Hematopoietic multipotent progenitor cell treated with erythropoietin and hydrocortisone succinate and interleukin-3 and kit ligand, for 4 days (in vitro differentiated cells): ENCODE data around the gene PRPF38A.
A peak's percentile ranks its signal among the peaks of the same experiment; 100 is the strongest.
"Not testable (repeated sequence)": the region's sequence is repeated elsewhere in the genome, so short reads cannot be mapped to it uniquely, and the experiment has no call there.

Source experiments
- DNase-seq: peaks from one replicate; pipeline ENCODE4 v3.0.0-alpha.2; 2015

The PRPF38A gene

GRCh38 chr1:52404116-52404974, at the start of gene PRPF38A, which contains the start of gene ORC1:
TSS of gene PRPF38A (plus strand) at chr1:52404602. CDS start at chr1:52404750, 148 bp downstream.
TSS of gene ORC1 (minus strand) at chr1:52404423. CDS start at chr1:52402223, 2,200 bp downstream.
- DNase-seq, result peak; percentile 100

GRCh38 chr1:52355436-52355835, 49.0 kb upstream of the PRPF38A start:
- no peak for DNase-seq

GRCh38 chr1:52355847-52356505, 48.4 kb upstream of the PRPF38A start:
- DNase-seq, result no peak

GRCh38 chr1:52356818-52357355, 47.5 kb upstream of the PRPF38A start:
- no peak for DNase-seq

- no peak for DNase-seq
These were observed 47.0 kb upstream of the PRPF38A start for GRCh38 chr1:52357397-52357796.

GRCh38 chr1:52358851-52359497, 45.4 kb upstream of the PRPF38A start:
- DNase-seq, result no peak

GRCh38 chr1:52359676-52360594, 44.5 kb upstream of the PRPF38A start:
- no peak for DNase-seq

- no peak for DNase-seq
These were observed 43.8 kb upstream of the PRPF38A start for GRCh38 chr1:52360595-52360968.

- DNase-seq, result peak; percentile 28
These were observed 40.1 kb upstream of the PRPF38A start for GRCh38 chr1:52364235-52364839.

GRCh38 chr1:52365071-52365745, 39.2 kb upstream of the PRPF38A start:
- DNase-seq, result peak; percentile 60

GRCh38 chr1:52365746-52366516, 38.5 kb upstream of the PRPF38A start, which contains the start of gene CC2D1B:
TSS of gene CC2D1B (minus strand) at chr1:52366205. CDS start at chr1:52364620, 1,585 bp downstream.
- DNase-seq, result peak; percentile 99

GRCh38 chr1:52366517-52366827, 37.9 kb upstream of the PRPF38A start:
- no peak for DNase-seq

- DNase-seq, result no peak
These were observed 37.1 kb upstream of the PRPF38A start for GRCh38 chr1:52367272-52367671.

GRCh38 chr1:52368383-52369172, 35.8 kb upstream of the PRPF38A start:
- DNase-seq, result peak; percentile 84

GRCh38 chr1:52369851-52370250, 34.6 kb upstream of the PRPF38A start:
- not testable (repeated sequence) for DNase-seq

GRCh38 chr1:52385376-52385775, 19.0 kb upstream of the PRPF38A start:
- no peak for DNase-seq

GRCh38 chr1:52386458-52386857, 17.9 kb upstream of the PRPF38A start:
- DNase-seq, result no peak

- no peak for DNase-seq
These were observed 11.2 kb upstream of the PRPF38A start for GRCh38 chr1:52393174-52393573.

GRCh38 chr1:52399629-52400028, 4.8 kb upstream of the PRPF38A start:
- no peak for DNase-seq
